GM21619 (cell line): ENCODE results near the gene SYTL1.
"Not testable (repeated sequence)": the region's sequence is repeated elsewhere in the genome, so short reads cannot be mapped to it uniquely, and the experiment has no call there.

Experiments
- ATAC-seq: cut with Tn5 transposase; IDR thresholded peaks from one replicate; pipeline ENCODE4 v1.9.1; 2021; ENCODE audit not compliant: unreplicated experiment

SYTL1 gene

DNA sequence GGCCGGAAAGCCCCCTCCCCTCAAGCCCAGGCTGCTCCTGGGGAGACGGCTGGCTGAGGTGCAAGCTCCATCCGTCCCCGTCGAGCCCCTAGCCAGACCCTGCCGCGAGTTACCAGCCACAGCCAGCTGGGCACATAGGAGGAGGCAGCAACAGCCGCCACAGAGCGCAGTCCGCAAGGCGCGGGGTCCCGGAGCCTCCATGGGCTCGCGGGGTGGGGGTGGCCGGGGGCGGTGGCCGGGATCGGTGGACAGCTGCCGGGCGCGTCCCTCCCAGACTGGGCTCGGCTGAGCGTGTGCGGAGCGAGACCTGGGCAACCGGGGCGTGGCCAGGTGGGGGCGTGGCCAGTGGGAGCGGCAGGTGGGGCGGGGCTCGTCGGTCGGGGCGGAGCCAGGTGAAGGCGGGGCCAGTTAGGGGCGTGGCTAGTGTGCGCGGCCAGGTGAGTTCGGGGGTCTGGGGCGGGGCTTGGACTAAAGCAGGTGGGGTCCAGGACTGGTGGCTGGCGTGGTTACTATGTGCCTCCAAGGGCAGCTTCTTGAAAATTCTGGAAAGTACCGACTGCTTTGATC is 41.3 kb downstream of the SYTL1 start, which contains the start of gene CD164L2:
Gene CD164L2 (minus strand): TSS at position 295 of the 567 bp plus-strand sequence. CDS start 94 bp downstream, at position 201.
- ATAC-seq, result no peak

DNA sequence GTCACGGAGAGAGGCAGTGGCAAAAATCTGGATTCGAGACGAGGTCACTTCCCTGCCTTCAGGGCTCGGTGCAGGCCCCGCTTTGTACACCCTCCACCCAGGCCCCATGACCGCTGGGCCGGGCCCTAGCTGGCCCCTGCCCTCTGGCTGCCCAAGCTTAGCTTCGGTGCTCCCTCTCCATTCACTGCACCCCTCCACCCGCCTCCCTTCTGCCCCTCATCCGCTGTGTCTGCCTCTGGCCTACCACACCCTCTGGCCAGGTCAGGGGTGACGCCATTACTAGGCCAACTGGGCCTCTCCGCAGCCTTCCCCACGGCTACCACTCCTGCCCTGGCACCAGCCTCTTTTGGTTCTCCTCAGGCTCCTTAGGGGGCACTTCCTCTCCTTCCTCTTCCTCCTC is 41.8 kb downstream of the SYTL1 start:
- ATAC-seq, result no peak

DNA sequence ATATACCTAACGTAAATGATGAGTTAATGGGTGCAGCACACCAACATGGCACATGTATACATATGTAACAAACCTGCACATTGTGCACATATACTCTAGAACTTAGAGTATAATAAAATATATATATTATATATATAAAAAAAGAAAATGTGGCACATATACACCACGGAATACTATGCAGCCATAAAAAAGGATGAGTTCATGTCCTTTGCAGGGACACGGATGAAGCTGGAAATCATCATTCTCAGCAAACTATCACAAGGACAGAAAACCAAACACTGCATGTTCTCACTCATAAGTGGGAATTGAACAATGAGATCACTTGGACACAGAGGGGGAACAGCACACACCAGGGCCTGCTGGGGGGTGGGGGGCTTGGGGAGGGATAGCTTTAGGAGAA is 43.0 kb downstream of the SYTL1 start:
- not testable (repeated sequence) for ATAC-seq

DNA sequence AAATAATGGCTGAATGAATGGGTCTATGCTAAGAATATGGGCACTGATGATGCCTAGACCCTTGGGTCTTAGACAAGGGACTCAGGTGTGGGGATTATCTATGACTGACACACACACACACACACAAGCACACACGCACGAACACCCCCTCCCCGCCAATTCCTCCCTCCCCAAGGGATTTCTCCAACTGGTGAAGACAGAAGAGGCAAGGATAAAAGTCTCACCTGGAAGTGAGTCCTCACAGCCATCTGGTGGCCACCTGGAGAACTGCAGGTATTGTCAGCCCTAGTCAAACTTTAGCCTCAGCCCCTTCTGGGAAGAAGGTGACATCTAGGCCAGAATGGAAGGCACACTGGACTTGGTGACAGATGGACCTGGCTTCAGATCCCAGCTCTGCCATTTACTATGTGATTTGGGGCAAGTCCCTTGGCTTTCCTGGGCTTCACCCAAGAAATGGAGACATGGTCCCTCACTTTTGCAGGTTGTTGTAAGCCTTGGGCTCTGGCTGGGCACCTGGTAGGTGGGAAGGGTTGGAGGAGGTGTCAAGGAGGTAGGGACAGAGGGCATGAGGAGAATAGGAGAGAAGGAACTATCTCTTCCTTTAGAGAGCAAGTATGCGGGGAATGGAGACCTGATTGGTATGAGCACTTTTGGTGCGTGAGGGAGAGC is 46.6 kb downstream of the SYTL1 start:
- no peak for ATAC-seq

DNA sequence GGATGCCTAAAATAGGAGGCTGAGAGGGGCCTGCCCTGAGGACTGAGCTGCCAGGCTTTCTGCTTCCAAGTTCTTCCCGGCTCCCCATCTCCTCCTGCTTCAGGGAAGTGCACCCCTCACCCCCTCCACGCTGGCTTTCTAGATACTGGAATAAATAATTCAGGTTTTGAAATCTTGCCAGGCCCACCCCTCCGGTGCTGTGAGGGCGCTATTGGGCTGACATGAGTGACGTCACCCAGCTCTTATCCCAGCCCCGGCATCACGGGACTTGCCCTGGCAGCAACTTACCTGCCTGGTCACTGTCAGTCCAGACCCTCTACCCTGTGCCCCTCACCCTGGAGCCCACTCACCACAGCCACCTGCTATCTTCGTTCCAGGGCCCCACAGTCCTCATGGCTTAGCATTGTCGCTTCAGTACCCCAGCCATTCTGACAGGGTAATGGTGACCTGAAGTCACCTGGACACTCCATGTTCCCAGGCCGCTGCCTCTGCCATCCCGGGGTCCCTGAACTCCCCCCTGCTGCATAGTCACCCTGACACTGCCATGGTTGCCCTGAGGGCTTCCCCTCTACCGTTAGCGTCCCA is 49.8 kb downstream of the SYTL1 start:
- ATAC-seq, result no peak

DNA sequence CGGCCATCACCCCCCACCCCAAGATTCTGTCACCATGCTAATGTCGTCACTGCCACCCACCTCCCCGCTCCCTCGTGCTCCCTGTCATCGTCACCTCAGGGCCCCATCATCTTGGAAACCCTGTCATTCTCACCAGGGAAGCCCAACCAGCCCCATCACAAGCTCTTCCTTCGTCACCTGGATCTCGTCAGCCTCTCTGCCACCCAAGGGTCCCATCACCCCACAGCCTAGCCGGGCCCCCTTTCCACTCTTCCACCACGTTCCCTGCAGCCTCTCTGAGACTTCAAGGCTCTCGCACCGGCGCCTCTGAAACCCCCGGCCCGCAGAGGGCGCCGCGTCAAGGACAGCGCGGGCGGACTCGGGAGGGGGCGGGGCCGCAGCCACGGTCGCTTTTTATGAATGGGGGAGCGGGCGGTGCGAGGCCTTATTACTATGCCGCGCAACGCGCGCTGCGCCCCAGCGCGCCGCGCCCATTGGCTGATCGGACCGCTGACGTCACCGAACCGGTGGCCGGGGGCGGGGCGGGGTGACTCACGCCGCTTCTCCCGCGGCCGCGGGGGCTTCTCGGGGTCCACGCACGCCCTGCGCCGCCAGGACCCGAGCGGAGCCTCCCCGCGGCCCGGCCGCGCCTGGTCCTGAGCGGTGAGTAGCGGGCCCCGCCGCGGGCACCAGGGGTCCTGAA is 50.4 kb downstream of the SYTL1 start, which contains the start of gene GPR3:
Gene GPR3 (plus strand): TSS at position 527 of the 682 bp plus-strand sequence. CDS start 1,177 bp downstream, outside the sequence.
- peak; percentile 61 for ATAC-seq

DNA sequence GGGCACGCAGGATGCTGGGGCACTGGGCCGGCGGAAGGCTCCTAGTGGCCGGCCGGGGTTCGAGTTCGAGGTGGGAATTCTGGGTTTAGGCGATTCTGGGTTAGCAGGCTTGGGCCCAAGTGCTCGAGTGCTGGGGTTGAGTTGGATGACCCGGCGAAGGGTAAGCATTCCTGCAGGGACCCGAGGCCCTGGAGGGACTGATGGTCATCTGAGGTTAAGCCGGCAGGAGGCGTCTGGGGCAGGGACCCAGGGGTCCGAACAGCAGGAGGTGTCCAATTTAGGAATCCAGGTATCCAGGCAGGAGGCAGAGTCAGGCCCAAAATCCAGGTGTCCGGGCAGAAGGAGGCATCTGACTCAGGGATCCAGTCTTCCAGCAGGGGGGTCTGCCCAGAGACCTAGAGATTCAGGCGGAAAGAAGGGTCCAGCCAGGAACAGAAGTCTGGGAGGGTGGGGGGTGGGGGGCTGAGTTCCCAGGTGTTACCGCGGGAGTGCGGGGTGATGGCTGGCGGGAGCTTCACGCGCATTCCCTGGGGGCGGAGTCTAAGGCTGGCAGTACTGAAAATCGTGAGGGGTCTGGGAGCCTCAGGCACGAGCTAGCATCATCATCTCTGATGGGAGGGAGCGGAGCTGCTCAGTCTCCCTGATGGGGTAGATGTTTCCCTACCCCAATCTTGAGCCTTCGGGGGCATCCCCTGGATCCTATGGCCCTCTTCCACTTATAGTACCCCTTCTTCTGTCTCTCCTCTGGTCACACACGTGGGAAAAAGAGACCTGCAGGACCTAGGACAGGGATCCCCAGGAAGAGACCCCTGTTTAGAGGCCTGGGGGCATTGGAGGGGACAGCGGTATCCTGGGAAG is 51.2 kb downstream of the SYTL1 start:
- ATAC-seq, result no peak

DNA sequence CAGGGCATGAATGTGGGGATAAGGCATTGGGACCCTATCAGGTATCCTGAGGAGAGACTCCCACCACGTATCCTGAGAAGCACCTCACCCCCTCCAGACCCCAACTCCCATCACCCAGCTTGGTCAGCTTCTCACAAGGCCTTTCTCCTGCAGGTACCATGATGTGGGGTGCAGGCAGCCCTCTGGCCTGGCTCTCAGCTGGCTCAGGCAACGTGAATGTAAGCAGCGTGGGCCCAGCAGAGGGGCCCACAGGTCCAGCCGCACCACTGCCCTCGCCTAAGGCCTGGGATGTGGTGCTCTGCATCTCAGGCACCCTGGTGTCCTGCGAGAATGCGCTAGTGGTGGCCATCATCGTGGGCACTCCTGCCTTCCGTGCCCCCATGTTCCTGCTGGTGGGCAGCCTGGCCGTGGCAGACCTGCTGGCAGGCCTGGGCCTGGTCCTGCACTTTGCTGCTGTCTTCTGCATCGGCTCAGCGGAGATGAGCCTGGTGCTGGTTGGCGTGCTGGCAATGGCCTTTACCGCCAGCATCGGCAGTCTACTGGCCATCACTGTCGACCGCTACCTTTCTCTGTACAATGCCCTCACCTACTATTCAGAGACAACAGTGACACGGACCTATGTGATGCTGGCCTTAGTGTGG is 51.9 kb downstream of the SYTL1 start:
- ATAC-seq, result no peak

DNA sequence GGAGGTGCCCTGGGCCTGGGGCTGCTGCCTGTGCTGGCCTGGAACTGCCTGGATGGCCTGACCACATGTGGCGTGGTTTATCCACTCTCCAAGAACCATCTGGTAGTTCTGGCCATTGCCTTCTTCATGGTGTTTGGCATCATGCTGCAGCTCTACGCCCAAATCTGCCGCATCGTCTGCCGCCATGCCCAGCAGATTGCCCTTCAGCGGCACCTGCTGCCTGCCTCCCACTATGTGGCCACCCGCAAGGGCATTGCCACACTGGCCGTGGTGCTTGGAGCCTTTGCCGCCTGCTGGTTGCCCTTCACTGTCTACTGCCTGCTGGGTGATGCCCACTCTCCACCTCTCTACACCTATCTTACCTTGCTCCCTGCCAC is 52.4 kb downstream of the SYTL1 start:
- ATAC-seq, result no peak

DNA sequence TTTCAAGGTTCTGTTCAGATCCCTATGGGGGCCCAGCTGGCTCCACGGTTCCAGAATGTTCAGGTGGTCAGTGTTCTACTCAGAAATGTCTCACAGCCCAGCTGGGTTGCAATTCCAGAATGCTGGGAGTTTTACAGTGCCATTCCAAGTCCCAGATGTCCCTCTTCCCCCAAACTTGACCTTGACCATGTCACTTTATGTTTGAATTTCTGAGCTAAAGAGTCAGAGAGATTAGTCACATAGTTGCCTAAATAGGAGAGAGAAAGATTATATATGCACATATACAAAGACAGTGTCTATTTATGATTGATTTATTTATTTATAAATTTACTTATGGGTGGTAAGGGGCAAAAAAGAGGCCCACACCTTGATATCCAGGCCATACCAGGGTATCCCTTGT is 53.1 kb downstream of the SYTL1 start:
- no peak for ATAC-seq

DNA sequence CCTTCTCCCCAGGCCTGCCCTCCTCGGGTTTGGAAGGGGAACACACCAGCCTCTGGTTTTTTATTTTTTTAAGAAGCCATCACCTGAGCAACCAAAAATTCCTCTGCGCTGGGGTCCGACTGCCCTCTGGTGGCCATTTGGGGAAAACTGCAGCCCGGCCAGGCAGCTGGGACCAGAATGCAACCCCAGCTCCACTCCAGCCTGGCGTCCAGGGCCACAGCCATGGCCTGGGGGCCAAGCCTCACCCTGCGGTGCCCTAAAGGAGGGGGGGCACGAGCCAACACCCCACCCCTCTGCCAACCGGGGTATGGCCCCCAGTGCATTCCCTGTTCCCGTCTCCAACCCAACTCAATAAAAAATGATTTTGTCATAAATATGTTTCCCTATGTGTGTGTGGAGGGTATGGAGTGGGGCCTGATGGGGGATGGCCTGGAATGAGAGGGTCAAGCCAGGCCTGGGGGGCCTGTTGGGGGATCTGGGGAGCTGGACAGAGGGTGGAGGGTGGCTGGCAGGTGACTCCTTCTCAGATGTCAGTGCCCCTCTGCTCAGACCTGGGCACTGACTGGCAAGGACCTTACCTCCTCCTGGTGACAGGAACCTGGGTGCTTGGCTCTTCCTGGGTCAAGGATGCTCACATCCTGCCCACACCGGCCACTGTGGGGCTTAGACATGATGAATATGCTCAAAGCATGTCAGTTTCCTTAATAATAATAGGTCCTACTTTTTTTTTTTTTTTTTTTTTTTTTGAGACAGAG is 53.8 kb downstream of the SYTL1 start:
- ATAC-seq, result peak; percentile 38

DNA sequence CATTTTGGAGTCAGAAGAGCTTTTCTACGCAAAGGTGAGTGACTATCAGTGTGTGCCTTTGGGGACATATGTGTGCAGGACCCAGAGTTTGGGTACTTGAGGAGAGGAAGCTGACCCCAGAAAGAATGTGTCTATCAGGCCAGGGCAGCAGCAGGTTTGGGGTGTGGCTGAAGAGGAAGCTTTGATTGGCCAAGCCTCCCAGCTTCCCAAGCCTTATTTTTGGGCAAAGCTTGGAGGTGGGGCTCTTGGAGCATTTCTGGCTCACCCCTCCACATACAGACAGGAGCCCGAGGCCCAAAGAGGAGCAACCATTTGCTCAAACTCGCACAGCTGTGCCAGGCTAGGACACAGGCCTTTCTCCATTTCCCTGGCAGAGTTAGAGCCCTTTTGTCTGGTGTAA is 55.3 kb downstream of the SYTL1 start:
- ATAC-seq, result no peak

DNA sequence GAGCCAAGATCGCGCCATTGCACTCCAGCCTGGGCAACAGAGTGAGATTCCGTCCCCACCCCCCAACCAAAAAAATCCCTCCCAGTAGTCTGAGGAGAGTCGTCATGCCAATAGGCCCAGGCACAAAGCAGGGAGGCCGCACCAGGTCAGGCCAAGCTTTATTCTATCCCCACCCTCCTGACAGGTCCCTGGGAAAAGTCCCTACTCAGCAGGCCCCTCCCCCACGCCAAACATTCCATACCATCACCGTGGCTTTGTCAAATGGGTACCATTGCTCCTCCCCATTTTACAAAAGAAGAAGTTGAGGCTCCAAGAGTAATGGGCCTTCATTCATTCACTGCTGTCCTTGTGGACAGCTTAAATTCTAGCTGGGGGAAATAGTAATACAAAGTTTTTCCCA is 55.9 kb downstream of the SYTL1 start:
- no peak for ATAC-seq

DNA sequence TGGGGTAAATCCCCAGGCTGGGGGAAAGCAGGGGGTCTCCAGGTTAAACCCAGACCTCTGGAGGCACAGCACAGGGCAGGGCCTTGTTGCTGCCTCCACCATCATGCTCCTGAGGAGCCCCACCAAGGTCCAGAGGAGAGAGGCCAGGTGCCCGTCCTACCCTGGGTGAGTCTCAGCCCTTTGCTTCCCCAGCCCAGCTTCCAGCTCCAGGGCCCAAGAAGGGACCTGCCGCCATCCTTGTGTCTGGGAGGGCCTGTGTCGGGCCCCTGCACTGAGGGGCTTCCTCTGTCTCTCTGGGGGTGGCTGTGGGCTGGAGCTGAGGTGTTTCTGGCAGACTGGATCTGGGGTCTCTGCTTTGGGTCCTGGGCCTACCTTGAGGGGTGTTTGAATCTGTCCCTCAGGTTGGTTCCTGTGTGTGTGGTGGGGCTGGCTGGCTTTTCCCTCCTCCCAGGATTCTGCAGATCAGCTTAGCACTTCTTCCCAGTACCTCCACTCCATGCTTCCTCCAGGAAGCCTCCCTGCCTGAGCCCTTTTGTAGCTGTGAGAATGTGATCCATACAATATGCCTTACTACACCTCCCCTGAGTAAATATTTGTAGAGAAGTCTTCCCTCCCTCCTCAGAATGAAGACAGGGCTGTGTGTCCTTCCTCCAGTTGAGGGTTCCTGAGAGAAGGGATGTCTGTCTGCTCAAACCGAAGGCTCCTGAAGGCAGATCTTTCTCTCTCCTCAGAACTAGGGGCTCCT is 56.8 kb downstream of the SYTL1 start:
- ATAC-seq, result no peak

DNA sequence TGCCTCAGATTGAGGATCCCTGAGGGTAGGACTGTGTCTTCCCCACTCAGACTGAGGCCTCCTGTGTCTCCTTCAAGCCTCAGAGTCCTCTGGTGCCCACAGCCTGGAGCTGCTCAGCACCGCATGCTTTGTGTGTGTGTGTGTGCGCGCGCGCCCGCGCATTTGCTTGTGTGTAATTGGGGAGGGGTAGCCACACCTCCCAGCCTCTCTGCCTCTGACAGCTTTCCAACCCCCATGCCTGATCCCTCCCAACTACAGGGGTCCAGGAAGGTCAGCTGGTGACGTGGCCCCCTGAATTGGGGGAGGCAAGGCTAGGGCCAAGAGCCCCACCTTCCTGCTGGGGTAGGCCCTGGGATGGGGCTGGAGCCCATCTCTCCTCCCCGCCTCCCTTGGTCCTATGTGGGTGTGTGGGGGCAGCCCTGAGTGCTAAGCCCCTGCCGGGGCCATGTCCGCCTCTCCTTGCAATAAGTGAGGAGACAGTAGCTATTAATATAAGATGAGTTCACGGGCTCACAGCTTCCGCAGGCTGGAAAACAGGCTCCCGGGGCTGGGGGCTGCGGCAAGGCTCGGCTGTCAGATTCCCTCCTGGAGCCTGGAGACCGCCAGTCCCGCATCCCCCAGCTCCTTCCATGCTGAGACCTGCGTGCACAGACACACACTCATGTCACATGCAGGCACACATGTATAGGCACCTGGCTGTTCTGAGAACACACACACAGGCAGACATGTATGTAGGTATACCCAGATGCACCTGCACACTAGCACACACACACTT is 57.6 kb downstream of the SYTL1 start:
- no peak for ATAC-seq

DNA sequence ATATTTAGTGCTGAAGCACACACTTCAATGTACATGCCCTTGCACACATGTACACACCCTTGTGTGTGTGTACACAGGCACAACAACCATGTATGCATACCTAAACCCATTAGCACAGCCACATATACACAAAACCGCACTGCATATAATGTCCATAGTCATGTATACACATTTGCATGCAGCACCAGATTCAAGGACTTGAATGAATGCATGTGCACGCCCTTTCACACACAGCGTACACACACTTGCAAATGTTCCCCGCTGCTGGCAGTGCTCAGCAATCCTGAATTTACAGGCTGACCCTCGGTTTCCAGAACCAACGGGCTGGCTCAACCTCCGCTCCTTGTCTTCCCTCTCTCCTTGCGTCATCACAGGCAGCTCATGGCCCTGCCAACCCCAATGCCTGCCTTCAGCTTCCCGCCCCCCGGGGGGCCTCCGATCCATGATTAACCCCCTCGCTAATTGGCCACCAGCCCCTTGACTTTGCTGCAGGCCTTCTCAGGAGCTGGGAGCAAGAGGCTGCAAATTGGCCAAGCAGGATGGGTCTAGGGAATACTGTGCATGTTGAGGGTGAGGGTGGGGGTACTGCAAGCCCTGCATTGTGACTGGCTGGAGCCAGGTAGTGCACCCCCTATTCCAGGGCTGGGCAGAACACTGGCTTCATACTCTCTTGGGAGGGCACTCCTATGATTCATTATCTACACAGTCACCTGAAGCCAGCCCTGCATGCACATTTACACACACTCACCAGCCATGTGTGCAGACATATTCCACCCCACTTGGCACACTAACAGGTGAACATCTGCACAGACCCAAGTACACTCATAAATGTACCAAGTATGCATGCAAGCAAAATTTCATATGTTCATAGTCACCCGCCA is 58.5 kb downstream of the SYTL1 start:
- ATAC-seq, result no peak

DNA sequence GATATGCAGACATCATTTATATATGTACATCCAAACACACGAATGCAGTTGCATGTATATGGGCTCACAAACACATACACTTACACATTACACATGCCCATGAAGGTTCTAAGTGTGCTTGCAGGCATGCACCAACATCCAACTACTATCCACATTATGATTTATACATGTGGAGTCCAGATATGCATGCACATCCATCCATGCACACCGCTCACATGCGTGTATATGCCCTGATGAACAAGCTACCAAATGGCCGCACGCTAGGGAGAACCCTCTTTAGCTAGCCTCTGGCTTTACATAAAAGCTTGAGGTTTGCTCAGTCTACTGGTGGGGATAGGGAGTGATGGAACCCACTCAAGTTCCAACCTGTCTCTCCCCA is 59.1 kb downstream of the SYTL1 start:
- ATAC-seq, result no peak
